Panc1 (cell line): ENCODE results near the gene APBB2.

ENCODE experiments used
- POLR2AphosphoS5 ChIP-seq: IDR thresholded peaks from 2 replicates; pipeline ENCODE4 v1.6.1; 2012; ENCODE audit warnings: mild to moderate bottlenecking, low read depth, low read length, moderate library complexity
- TF ChIP-seq, protein P1 (sequence below): fragments of 450-650 bp; IDR thresholded peaks from 2 replicates; pipeline ENCODE4 v1.5.1; 2017; ENCODE audit warnings: mild to moderate bottlenecking

- TF ChIP-seq, protein P1, sequence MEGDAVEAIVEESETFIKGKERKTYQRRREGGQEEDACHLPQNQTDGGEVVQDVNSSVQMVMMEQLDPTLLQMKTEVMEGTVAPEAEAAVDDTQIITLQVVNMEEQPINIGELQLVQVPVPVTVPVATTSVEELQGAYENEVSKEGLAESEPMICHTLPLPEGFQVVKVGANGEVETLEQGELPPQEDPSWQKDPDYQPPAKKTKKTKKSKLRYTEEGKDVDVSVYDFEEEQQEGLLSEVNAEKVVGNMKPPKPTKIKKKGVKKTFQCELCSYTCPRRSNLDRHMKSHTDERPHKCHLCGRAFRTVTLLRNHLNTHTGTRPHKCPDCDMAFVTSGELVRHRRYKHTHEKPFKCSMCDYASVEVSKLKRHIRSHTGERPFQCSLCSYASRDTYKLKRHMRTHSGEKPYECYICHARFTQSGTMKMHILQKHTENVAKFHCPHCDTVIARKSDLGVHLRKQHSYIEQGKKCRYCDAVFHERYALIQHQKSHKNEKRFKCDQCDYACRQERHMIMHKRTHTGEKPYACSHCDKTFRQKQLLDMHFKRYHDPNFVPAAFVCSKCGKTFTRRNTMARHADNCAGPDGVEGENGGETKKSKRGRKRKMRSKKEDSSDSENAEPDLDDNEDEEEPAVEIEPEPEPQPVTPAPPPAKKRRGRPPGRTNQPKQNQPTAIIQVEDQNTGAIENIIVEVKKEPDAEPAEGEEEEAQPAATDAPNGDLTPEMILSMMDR, result no peak
- no peak for TF ChIP-seq POLR2AphosphoS5
Measured at GRCh38 chr4:40963897-40964478, 250.4 kb downstream of the APBB2 start.
